Epithelial cell of alveolus of lung (primary cell): ENCODE measurements around the gene MRPL39. TPM values are rescaled to one million over a fixed set of nuclear protein-coding genes. Genes with fewer than 3 reads are reported as not detected.

Experiments used
- total RNA-seq: library from RNA; depleted of rRNA; stranded (reverse); fragments of >200 nt; gene quantifications from 2 replicates; pipeline ENCODE4 v1.2.1, GENCODE V29; 2015

MRPL39 gene
- 23.1 and 37.8 TPM in 2 replicates for total RNA-seq

GRCh38 chr21:25607151-25608043 lies at the start of gene MRPL39:
TSS of gene MRPL39 (minus strand) at chr21:25607481. CDS start at chr21:25607475, 6 bp downstream.

GRCh38 chr21:25638660-25639550 lies 31.6 kb upstream of the MRPL39 start, which contains the start of gene JAM2:
TSS of gene JAM2 (plus strand) at chr21:25639258. CDS start at chr21:25639822, 564 bp downstream.

Other genes starting within 250 kb of the MRPL39 start
- 2.5 and 3.0 TPM in 2 replicates for gene JAM2, start 31.8 kb upstream of the MRPL39 start, total RNA-seq
- 85.5 and 96.0 TPM in 2 replicates for gene ATP5PF, start 127.4 kb upstream of the MRPL39 start, total RNA-seq
- 14.2 and 25.2 TPM in 2 replicates for gene GABPA, start 127.5 kb upstream of the MRPL39 start, total RNA-seq